Colonic mucosa (tissue), 4 donors: ENCODE measurements around the gene HYDIN. TPM values are rescaled to one million over a fixed set of nuclear protein-coding genes. Genes with fewer than 3 reads are reported as not detected.
A peak's percentile ranks its signal among the peaks of the same experiment; 100 is the strongest.

ENCODE experiments used
- DNase-seq: peaks from one replicate; pipeline ENCODE4 v3.0.0-alpha.2; 2020
- H3K27ac ChIP-seq: fragments of 200-600 bp; one replicate; pipeline ENCODE4 v1.8.0; 2021
- H3K27me3 ChIP-seq: fragments of 200-600 bp; one replicate; pipeline ENCODE4 v1.8.0; 2021
- H3K36me3 ChIP-seq: fragments of 200-600 bp; one replicate; pipeline ENCODE4 v1.8.0; 2021
- H3K4me1 ChIP-seq: fragments of 200-600 bp; one replicate; pipeline ENCODE4 v1.8.0; 2021; ENCODE audit warnings: mild to moderate bottlenecking
- H3K4me3 ChIP-seq: fragments of 200-600 bp; one replicate; pipeline ENCODE4 v1.8.0; 2021
- H3K9ac ChIP-seq, 2 donors: one replicate each; pipeline ENCODE4 v1.7.0; 2013; ENCODE audit warnings: control low read depth in 2 of 2, low read depth in 2 of 2, low read length in 2 of 2
- H3K9me3 ChIP-seq: fragments of 200-600 bp; one replicate; pipeline ENCODE4 v1.8.0; 2021
- CTCF ChIP-seq: fragments of 200-600 bp; IDR thresholded peaks from one replicate; pipeline ENCODE4 v1.8.0; 2022; ENCODE audit warnings: antibody characterized with exemption, mild to moderate bottlenecking
- intact Hi-C: fragments of 100-400 bp; cut with DNase I; formaldehyde crosslinking; loops from one replicate; pipeline ENCODE4 v1.14.1; 2022
- total RNA-seq, 2 donors: library from RNA; stranded (reverse); fragmentation: NEBNext Ultra II Directional in 1 of 2; extraction: Animal tissue kit (Norgen Biotek cat#: 25700) in 1 of 2; gene quantifications; one replicate each; pipeline ENCODE4 v1.2.1, GENCODE V29; 2021
- donor health status: healthy.
- donor health status: DM: no; HTN: no; CAD: no.
- donor health status: DM: no; HTN: no; CAD: no.

Gene HYDIN
- total RNA-seq, 2 donors from 2014 or later: 0.58 to 0.64 TPM

- no peaks in the 10 kb centered on the region for H3K27me3 ChIP-seq
Observed at GRCh38 chr16:70804734-70805169, 425.8 kb downstream of the HYDIN start.

GRCh38 chr16:70804153-70804733, 426.3 kb downstream of the HYDIN start:
- Histone ChIP-seq H3K27ac (no peak overlapping the region), H3K4me1 (peaks cover 8% of the 10 kb centered on the region), H3K9me3 (no peaks in the 10 kb centered on the region), H3K9ac (no peak overlapping the region), H3K4me3 (no peak overlapping the region), H3K36me3 (no peaks in the 10 kb centered on the region), H3K27me3 (no peaks in the 10 kb centered on the region)
- no peak for TF ChIP-seq CTCF
- no peak for DNase-seq
- intact Hi-C loops: no loop called here

More at GRCh38 chr16:70804734-70805169, 425.8 kb downstream of the HYDIN start:
- Histone ChIP-seq H3K36me3 (no peaks in the 10 kb centered on the region), H3K9ac (no peak overlapping the region), H3K9me3 (no peaks in the 10 kb centered on the region), H3K4me3 (no peak overlapping the region), H3K27ac (no peak overlapping the region), H3K4me1 (peaks cover 7% of the 10 kb centered on the region)
- no peak for DNase-seq
- intact Hi-C loops: no loop called here
- TF ChIP-seq CTCF: no peak

GRCh38 chr16:70803319-70803718, 427.2 kb downstream of the HYDIN start:
- intact Hi-C loops: no loop called here
- Histone ChIP-seq H3K9me3 (no peaks in the 10 kb centered on the region), H3K4me3 (no peak overlapping the region), H3K4me1 (peaks cover 8% of the 10 kb centered on the region), H3K9ac (no peak overlapping the region), H3K36me3 (no peaks in the 10 kb centered on the region), H3K27ac (no peak overlapping the region), H3K27me3 (no peaks in the 10 kb centered on the region)
- no peak for DNase-seq
- no peak for TF ChIP-seq CTCF

GRCh38 chr16:70801611-70802010, 428.9 kb downstream of the HYDIN start:
- intact Hi-C loops: no loop called here
- Histone ChIP-seq H3K9me3 (no peaks in the 10 kb centered on the region), H3K27ac (no peak overlapping the region), H3K27me3 (no peaks in the 10 kb centered on the region), H3K36me3 (no peaks in the 10 kb centered on the region), H3K9ac (peak overlapping the region in 1 of 2 donors; percentile 82), H3K4me3 (no peak overlapping the region), H3K4me1 (peaks cover 8% of the 10 kb centered on the region)
- no peak for DNase-seq
- no peak for TF ChIP-seq CTCF

- intact Hi-C loops: no loop called here
- Histone ChIP-seq H3K27ac (no peak within 1 kb of the TSS), H3K9ac (peak within 1 kb of the TSS; percentile 82 to 83), H3K36me3 (no peaks in the 10 kb centered on the region), H3K4me1 (peaks cover 8% of the 10 kb centered on the region), H3K27me3 (no peaks in the 10 kb centered on the region), H3K4me3 (peak within 1 kb of the TSS; percentile 95), H3K9me3 (no peaks in the 10 kb centered on the region)
- peak; percentile 98 for DNase-seq
- TF ChIP-seq CTCF: no peak
Observed at GRCh38 chr16:70800781-70801480, 429.6 kb downstream of the HYDIN start, which contains the start of gene VAC14. Gene VAC14, minus strand, starts transcription at chr16:70801158. Its CDS starts 258 bp downstream, at chr16:70800900.
